WERI-Rb-1 (cell line): ENCODE data around the gene LZTS2.

Experiments used
- DNase-seq: peaks from one replicate; pipeline ENCODE4 v3.0.0-alpha.2; 2020
- H3K27ac ChIP-seq: fragments of 250-450 bp; sonication (Bioruptor Pico); 2 replicates; pipeline ENCODE4 v1.5.1; 2020; ENCODE audit warnings: mild to moderate bottlenecking, moderate library complexity
- H3K27me3 ChIP-seq: fragments of 250-450 bp; sonication (Bioruptor Pico); 2 replicates; pipeline ENCODE4 v1.5.1; 2021; ENCODE audit warnings: mild to moderate bottlenecking, low read depth, moderate library complexity; ENCODE audit not compliant: insufficient read depth, severe bottlenecking
- H3K36me3 ChIP-seq: fragments of 250-450 bp; sonication (Bioruptor Pico); 2 replicates; pipeline ENCODE4 v1.5.1; 2020; ENCODE audit warnings: mild to moderate bottlenecking, moderate library complexity
- H3K4me3 ChIP-seq: 2 replicates; pipeline ENCODE4 v1.5.1; 2011; ENCODE audit warnings: low read depth, mild to moderate bottlenecking, control low read depth, low read length
- H3K9me3 ChIP-seq: fragments of 250-450 bp; sonication (Bioruptor Pico); 2 replicates; pipeline ENCODE4 v1.5.1; 2021; ENCODE audit warnings: mild to moderate bottlenecking, moderate library complexity; ENCODE audit not compliant: severe bottlenecking
- TF ChIP-seq, protein P1 (sequence below): IDR thresholded peaks from 2 replicates; pipeline ENCODE4 v1.5.1; 2011; ENCODE audit warnings: low read depth, mild to moderate bottlenecking, control low read depth, inconsistent platforms, low read length

LZTS2 gene

DNA sequence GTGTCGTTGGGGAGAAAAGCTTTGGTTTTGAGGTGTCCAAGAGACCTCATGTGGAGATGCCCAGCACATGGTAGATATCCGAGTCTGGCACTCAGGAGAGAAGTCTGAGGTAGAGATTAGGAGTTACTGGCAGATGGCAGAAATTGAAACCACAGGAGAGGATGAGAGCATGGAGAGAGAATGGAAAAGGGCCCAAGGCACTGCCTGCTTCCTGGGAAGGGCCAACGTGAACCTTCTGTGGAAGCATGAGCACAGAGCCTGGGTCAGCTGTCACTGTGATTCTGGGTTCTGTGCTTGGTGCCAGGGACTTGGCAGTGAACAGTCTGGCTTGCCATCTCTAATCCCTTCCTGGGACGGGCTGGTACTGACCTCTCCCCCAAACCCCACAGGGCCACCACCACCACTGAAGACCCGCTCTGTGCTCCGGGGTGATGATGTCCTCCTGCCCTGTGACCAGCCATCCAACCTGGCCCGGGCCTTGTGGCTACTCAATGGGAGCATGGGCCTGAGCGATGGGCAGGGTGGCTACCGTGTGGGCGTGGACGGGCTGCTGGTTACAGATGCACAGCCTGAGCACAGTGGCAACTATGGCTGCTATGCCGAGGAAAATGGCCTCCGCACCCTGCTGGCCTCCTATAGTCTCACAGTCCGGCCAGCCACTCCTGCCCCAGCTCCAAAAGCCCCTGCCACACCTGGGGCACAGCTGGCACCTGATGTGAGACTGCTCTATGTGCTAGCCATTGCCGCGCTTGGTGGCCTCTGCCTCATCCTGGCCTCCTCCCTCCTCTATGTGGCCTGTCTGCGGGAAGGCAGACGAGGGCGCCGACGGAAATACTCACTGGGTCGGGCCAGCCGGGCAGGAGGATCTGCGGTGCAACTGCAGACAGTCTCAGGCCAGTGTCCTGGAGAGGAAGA, 16.4 kb upstream of the LZTS2 start:
- TF ChIP-seq, protein P1, sequence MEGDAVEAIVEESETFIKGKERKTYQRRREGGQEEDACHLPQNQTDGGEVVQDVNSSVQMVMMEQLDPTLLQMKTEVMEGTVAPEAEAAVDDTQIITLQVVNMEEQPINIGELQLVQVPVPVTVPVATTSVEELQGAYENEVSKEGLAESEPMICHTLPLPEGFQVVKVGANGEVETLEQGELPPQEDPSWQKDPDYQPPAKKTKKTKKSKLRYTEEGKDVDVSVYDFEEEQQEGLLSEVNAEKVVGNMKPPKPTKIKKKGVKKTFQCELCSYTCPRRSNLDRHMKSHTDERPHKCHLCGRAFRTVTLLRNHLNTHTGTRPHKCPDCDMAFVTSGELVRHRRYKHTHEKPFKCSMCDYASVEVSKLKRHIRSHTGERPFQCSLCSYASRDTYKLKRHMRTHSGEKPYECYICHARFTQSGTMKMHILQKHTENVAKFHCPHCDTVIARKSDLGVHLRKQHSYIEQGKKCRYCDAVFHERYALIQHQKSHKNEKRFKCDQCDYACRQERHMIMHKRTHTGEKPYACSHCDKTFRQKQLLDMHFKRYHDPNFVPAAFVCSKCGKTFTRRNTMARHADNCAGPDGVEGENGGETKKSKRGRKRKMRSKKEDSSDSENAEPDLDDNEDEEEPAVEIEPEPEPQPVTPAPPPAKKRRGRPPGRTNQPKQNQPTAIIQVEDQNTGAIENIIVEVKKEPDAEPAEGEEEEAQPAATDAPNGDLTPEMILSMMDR: no peak
- DNase-seq: no peak
- H3K9me3 ChIP-seq: no peaks in the 10 kb centered on the region

DNA sequence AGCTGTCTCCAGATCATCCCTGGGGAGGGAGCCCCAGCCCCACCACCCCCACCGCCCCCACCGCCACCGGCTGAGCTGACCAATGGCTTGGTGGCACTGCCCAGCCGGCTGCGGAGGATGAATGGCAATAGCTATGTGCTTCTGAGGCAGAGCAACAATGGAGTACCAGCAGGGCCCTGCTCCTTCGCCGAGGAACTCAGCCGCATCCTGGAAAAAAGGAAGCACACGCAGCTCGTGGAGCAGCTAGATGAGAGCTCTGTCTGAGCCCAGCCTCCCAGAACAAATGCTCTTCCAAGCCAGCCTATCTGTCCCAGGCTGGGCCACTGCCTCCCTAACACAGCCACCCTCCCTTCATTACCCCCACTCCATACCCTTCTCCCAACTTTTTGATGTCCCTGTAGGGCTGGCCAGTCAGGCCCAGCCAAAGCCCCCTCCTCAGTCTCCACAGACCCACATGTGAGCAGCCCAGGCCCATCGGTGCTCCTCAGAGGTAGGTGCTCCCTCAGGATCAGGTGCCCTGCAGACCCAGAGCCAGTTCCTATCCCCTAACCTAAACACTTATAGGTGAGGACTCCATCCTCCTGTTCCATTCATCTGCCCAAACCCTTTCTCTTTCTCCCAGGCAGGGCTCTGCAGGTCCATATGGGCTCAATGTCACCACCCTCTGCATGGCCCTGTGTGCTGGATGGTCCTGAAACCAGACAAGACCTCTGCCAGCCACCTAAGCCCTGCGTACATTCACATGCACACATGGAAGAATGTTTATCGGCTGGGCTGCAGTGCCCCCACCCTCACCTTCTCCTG, 15.5 kb upstream of the LZTS2 start:
- Histone ChIP-seq H3K27ac (no peak overlapping the region), H3K9me3 (no peaks in the 10 kb centered on the region), H3K4me3 (no peak overlapping the region), H3K36me3 (peaks cover 51% of the 10 kb centered on the region), H3K27me3 (no peaks in the 10 kb centered on the region)
- no peak for DNase-seq
- TF ChIP-seq, protein P1: no peak

More for the DNA sequence above, 16.4 kb upstream of the LZTS2 start:
- Histone ChIP-seq H3K27ac (peak overlapping the region; percentile 47), H3K27me3 (no peaks in the 10 kb centered on the region), H3K36me3 (peaks cover 54% of the 10 kb centered on the region), H3K4me3 (no peak overlapping the region)

DNA sequence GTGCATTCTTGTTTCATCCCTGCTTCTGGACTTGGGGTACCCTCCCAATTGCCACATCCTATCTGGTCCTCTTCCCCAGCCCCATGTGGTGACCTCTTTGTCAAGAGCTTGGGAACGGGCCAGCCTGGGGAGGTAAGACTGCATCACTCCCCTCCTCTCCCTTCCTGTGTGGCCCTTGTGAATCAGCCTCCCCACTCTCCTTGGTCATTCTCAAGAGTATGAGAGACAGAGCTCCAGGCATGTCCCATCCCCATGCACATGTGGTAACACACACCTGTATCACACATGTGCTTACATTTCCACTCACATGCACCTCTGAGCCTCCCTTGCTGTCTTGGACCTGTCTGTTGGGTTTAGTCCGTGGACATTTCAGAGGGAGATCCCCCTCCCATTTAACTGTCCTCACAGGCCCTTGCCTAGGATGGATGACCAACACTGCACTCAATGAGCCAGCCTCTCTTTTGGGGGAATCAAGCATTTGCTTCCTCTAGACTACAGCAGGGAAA, 14.9 kb upstream of the LZTS2 start:
- no peaks in the 10 kb centered on the region for H3K9me3 ChIP-seq
- no peak overlapping the region for H3K27ac ChIP-seq
- H3K4me3 ChIP-seq: no peak overlapping the region
- TF ChIP-seq, protein P1: no peak
- peaks cover 57% of the 10 kb centered on the region for H3K36me3 ChIP-seq
- DNase-seq: no peak
- no peaks in the 10 kb centered on the region for H3K27me3 ChIP-seq

DNA sequence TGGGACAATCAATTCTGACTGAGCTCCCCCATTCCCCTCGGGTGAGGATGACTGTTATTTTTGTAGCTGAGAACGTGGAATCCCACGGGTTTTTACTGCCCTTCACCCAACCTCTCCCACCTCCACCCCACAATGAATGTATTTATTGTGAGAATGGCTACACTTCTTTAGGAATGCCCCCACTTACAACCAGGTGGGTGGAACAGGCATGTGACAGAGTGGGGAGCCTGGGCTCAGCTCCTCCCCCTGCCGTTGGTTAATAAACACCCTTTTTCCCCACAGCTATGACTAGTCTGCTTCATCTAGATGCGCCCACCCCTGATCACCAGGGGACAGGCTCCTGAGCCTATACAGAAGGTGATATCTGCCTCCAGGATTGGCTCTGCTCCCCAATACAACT, 14.3 kb upstream of the LZTS2 start:
- no peak for DNase-seq
- Histone ChIP-seq H3K4me3 (no peak overlapping the region), H3K27ac (no peak overlapping the region), H3K27me3 (no peaks in the 10 kb centered on the region), H3K36me3 (peaks cover 57% of the 10 kb centered on the region), H3K9me3 (no peaks in the 10 kb centered on the region)
- TF ChIP-seq, protein P1: no peak

DNA sequence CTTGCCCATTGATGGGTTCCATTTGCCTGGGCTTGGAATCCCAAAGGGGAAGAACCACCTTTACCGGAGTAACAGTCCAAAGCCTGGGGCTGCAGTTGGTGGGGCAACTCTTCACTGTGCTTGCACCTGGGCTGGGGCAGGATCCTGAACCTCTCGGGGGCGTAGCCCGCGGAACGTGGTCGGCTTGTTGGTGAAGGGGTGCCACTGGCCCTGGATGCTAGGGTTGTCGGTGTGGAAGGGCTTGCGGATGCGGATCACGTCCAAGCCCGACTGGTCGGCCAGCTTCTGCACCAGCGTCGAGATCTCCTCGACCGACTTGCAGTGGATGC, 13.0 kb upstream of the LZTS2 start:
- Histone ChIP-seq H3K27me3 (no peaks in the 10 kb centered on the region), H3K4me3 (peak overlapping the region; percentile 96), H3K27ac (peak overlapping the region; percentile 86), H3K36me3 (peaks cover 57% of the 10 kb centered on the region), H3K9me3 (no peaks in the 10 kb centered on the region)
- TF ChIP-seq, protein P1: no peak
- no peak for DNase-seq
